SH-SY5Y (cell line): Measurements from ENCODE around the gene INPP4B.
A peak's percentile ranks its signal among the peaks of the same experiment; 100 is the strongest.

Source experiments
- GATA2 ChIP-seq: IDR thresholded peaks from 2 replicates; pipeline ENCODE4 v1.6.1; 2011; ENCODE audit warnings: mild to moderate bottlenecking, low read depth, low read length
- GATA3 ChIP-seq: IDR thresholded peaks from 2 replicates; pipeline ENCODE4 v1.6.1; 2011; ENCODE audit warnings: low read depth, mild to moderate bottlenecking, low read length, moderate library complexity

DNA sequence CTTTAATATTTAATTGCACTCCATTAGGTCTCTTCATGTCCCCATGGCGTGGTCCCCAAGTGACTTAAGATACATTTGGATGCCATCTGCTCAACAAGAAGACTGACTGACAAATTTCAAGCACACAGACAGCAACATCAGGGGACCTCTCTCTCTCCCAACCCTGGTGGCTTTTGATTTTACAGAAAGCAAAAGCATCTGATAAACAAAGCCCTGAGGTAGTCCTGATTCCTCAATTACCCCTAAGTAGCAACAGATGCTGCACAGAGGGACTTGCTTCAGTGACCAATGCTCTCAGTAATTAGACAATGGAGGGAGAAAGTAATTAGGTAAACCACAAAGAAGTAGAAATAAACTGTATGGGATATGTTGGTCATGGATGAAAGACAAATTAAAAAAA is 426.4 kb downstream of the INPP4B start:
- TF ChIP-seq GATA2 = peak; percentile 80
- TF ChIP-seq GATA3 = peak; percentile 72
